IPS DF 6.9 (cell line): ENCODE data around the gene SLC16A5.

Experiments
- DNase-seq: peaks from one replicate; pipeline ENCODE4 v3.0.0-alpha.2; 2013; ENCODE audit warnings: low read depth, low spot score
- H3K27ac ChIP-seq: one replicate; pipeline ENCODE4 v1.5.1; 2013; ENCODE audit warnings: low read length, control low read depth
- H3K27me3 ChIP-seq: 2 replicates; pipeline ENCODE4 v1.6.1; 2013; ENCODE audit warnings: mild to moderate bottlenecking, low read length; ENCODE audit not compliant: control insufficient read depth, insufficient read depth
- H3K36me3 ChIP-seq: 2 replicates; pipeline ENCODE4 v1.6.1; 2013; ENCODE audit warnings: low read length; ENCODE audit not compliant: control insufficient read depth, insufficient read depth
- H3K4me1 ChIP-seq: 2 replicates; pipeline ENCODE4 v1.6.1; 2013; ENCODE audit warnings: low read length; ENCODE audit not compliant: control insufficient read depth, insufficient read depth
- H3K4me3 ChIP-seq: 2 replicates; pipeline ENCODE4 v1.5.1; 2013; ENCODE audit warnings: mild to moderate bottlenecking, low read length
- H3K9me3 ChIP-seq: 2 replicates; pipeline ENCODE4 v1.6.1; 2013; ENCODE audit warnings: low read length, inconsistent platforms; ENCODE audit not compliant: control insufficient read depth, insufficient read depth
- WGBS: extraction: QIAGEN DNeasy Blood & Tissue Kit; methylation state at CpG from one replicate; pipeline ENCODE4 v1.1.7; 2013; ENCODE audit warnings: mixed read lengths, missing lambda C conversion rate; ENCODE audit not compliant: insufficient read length, insufficient coverage; 5-methylcytosine and 5-hydroxymethylcytosine counted together

SLC16A5 gene

DNA sequence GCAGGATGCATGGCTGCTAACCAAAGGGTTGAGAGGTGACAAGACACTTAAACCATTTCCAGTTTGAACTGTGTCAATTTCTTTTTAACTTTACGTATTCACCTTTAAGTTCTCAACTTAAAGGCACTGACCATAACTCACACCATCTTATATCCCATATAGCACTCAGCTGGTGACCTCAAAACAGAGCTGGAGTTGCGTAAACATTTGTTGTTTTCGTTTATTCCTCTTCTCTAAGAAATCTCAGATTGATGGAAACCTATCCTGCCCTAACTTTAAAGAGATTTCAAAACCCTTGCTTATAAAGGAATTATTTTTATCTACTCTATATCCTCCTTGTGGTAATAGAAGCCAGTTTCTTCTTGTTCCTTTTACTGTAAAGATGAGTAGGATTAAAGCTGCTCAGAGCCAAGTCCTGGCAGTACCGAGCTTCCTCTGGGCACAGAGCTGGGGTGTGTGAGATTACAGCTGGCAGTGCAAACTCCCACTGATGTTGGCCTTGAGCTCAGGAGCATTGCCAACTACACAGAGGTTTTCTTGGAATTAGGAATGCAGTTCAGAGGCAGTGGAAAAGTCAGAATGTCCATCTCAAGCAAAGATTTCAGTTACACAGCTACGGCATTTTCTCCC lies 39.4 kb upstream of the SLC16A5 start:
- Histone ChIP-seq H3K9me3 (no peaks in the 10 kb centered on the region), H3K27ac (no peak overlapping the region), H3K27me3 (no peaks in the 10 kb centered on the region), H3K4me3 (no peak overlapping the region; the same call in 1 of the 2 replicates), H3K36me3 (peaks cover 8% of the 10 kb centered on the region; the same call in 1 of the 2 replicates), H3K4me1 (no peaks in the 10 kb centered on the region)
- WGBS, result no CpG with 5 or more reads among the region's 5 CpGs
- DNase-seq, result no peak

DNA sequence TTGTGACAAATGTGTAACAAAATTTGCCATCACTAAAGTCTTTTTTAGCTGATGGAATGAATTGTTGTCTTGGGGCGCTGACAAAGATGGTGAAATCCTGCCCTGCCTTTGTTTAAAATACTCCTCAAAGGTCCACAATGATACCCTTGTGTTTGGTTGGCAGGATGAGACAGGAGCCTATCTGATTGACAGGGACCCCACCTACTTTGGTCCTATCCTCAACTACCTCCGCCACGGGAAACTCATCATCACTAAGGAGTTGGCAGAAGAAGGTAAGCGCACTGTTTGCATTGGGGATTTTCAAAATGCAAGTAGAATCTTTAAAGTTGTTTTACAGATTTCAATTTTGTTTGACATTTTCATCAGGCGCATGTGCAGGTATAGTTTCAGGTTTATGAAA lies 38.7 kb upstream of the SLC16A5 start:
- no CpG with 5 or more reads among the region's 5 CpGs for WGBS
- Histone ChIP-seq H3K4me3 (no peak overlapping the region), H3K27me3 (no peaks in the 10 kb centered on the region), H3K9me3 (no peaks in the 10 kb centered on the region), H3K27ac (no peak overlapping the region), H3K4me1 (no peaks in the 10 kb centered on the region), H3K36me3 (peaks cover 11% of the 10 kb centered on the region; the same call in 1 of the 2 replicates)
- DNase-seq, result no peak

DNA sequence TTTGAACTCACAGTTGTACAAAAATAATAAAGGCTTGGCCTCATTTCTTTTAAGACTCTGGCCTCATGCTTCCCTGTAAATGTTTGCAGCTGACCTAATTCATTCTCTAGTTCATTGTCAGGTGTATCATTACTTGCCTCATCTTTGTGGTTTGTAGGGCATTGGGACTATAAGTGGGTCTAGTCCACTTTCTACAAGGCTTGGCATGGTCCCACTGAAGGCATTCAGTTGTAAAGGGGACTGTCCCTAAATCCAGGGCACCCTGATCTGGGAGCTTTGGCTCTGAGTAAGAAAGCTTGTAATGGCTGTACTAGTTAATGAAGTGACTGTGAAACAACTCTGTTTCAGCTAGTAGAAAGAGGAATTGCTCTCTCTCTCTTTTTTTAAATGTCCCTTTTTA lies 38.0 kb upstream of the SLC16A5 start:
- Histone ChIP-seq H3K27ac (no peak overlapping the region), H3K9me3 (no peaks in the 10 kb centered on the region), H3K4me1 (no peaks in the 10 kb centered on the region), H3K36me3 (peaks cover 13% of the 10 kb centered on the region; the same call in 1 of the 2 replicates), H3K27me3 (no peaks in the 10 kb centered on the region), H3K4me3 (no peak overlapping the region)
- no peak for DNase-seq

DNA sequence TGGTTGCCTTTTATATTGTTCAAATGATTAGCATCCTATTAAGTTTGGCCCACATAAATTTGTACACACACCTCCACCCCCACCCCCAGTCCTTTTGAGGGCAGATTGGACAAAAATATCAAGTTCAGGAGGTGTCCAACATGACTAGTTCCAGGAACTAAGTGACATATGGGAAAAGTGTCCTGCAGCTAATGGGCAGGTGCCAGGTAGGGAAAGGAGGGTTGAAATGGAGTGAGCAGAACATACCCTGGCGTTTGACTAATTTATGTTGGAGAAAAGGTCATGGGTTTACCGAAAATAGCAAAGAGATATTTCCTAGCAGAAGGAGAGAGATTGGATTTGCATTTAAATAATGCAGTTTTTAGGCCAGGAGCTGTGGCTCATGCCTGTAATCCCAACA lies 35.8 kb upstream of the SLC16A5 start:
- Histone ChIP-seq H3K27me3 (no peaks in the 10 kb centered on the region), H3K36me3 (peaks cover 13% of the 10 kb centered on the region; the same call in 1 of the 2 replicates), H3K9me3 (no peaks in the 10 kb centered on the region), H3K4me1 (no peaks in the 10 kb centered on the region), H3K27ac (no peak overlapping the region), H3K4me3 (no peak overlapping the region)
- no peak for DNase-seq
- WGBS, result no CpG with 5 or more reads among the region's 2 CpGs

DNA sequence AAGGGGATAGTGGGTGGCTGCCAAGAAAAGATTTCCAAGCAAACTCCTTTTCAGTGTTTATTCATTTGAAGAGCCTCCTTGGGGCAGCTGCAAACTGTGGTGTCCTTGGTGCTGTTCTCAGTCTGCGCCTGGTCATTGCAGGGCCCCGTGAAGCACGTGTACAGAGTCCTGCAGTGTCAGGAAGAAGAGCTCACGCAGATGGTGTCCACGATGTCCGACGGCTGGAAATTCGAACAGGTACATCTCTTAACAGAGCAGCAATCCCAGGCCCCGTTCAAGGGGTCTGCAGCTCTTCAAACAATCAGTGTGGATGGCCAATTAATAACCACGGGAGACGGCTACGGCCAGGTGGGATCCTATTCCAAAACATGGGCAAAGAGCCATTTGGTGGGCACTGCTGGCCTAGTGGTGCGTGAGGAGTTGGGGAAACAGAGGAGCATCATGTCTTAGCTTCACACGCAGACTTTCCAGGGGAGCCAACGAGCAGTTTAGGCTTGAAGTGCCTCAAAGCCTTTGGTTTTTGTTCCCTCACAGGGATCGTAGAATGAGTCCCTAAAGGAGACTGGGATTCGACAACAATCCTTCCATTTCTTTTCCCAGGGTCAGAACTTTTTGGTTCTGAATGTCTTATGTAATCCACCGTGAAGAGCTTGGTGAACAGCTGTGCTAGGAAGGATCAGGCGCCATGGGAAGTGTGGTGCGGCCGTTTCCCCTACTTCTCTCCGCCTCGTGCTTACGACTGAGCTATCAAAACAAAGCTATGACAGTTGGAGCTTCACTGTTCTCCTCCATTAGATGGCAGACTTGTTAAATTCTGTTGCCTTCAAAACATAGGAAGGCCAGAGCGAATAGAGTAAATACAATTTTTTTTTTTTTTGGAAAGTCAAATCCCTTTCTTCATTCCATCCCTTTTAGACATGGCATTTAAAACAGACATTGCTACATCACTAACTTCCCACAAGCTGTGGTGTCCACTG lies 28.1 kb upstream of the SLC16A5 start:
- Histone ChIP-seq H3K27ac (no peak overlapping the region), H3K4me1 (no peaks in the 10 kb centered on the region), H3K36me3 (peaks cover 21% of the 10 kb centered on the region), H3K4me3 (no peak overlapping the region), H3K27me3 (no peaks in the 10 kb centered on the region), H3K9me3 (no peaks in the 10 kb centered on the region)
- no CpG with 5 or more reads among the region's 25 CpGs for WGBS
- DNase-seq, result no peak

DNA sequence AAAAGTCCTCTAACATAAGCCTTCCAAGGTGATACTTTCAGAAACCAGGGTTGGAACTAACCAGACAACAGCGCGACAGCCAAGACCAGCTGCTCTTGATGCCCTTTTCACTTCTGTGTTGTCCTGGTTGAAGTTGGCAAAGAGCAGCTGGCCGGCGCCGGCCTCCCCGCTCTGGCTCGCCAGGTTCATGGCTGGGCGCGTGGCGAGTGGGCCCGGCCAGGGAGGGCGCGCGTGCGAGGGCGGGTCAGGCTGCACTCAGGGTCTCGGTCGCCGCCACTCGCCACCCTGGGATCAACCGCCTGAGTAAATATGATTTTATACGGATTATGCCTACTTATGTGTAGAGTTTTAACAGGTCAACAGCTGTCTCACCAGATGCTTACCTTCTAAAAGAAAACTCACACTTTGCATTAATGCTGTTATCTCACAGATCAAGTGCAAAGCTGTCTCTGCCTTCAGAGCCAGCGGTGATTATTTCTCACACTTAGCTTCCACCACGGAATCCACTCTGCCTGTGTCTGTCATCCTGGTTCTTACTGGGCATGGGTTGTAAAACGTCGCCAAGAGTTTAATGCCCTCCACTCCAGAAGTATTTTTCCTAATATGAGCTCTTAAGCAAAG lies 27.2 kb upstream of the SLC16A5 start:
- DNase-seq, result no peak
- no CpG with 5 or more reads among the region's 26 CpGs for WGBS
- Histone ChIP-seq H3K9me3 (no peaks in the 10 kb centered on the region), H3K4me1 (no peaks in the 10 kb centered on the region), H3K27me3 (no peaks in the 10 kb centered on the region), H3K4me3 (no peak overlapping the region), H3K27ac (no peak overlapping the region), H3K36me3 (peaks cover 21% of the 10 kb centered on the region)

DNA sequence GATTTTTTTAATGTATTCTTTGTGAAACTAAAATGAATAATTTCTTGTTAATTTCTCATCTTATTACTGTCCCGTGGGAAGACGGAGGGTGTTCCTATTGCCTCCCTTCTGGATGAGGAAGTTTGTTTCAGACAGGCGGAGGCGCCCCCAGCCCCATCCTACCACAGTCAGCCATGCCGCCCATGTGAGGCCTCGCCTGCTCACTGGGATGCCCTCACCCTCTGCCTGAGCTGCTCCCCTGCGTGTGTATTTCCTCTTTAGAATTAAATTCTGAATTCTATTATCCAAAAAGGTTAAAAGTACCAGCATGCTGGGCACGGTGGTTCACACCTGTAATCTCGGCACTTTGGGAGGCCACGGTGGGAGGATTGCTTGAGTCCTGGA lies 26.7 kb upstream of the SLC16A5 start:
- WGBS, result no CpG with 5 or more reads among the region's 10 CpGs
- H3K36me3 ChIP-seq, result peaks cover 21% of the 10 kb centered on the region
- H3K9me3 ChIP-seq, result no peaks in the 10 kb centered on the region
- H3K27ac ChIP-seq, result no peak overlapping the region
- no peaks in the 10 kb centered on the region for H3K4me1 ChIP-seq
- no peaks in the 10 kb centered on the region for H3K27me3 ChIP-seq
- DNase-seq, result no peak
- H3K4me3 ChIP-seq, result no peak overlapping the region

DNA sequence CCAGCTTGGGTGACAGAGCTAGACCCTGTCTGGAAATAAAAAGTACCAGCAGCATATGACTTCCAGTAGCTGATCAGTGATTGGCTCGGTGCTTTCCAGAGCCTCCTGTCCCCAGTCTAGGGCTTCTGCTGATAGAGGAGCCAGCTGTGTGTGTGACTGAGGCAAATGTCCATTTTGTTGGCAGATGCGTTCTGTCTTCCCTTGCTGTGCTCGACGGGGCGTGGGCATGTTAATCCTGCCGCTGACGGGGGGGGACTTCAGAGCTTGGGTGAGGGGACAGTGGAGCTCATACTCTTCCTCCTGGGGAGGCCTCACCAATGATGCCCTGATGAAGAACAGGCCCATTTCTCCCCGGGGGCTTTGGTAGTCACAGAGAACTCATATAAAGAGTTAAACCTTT lies 26.1 kb upstream of the SLC16A5 start:
- no CpG with 5 or more reads among the region's 8 CpGs for WGBS
- Histone ChIP-seq H3K27ac (no peak overlapping the region), H3K4me3 (no peak overlapping the region), H3K9me3 (no peaks in the 10 kb centered on the region), H3K36me3 (peaks cover 21% of the 10 kb centered on the region), H3K27me3 (no peaks in the 10 kb centered on the region), H3K4me1 (no peaks in the 10 kb centered on the region)
- no peak for DNase-seq

DNA sequence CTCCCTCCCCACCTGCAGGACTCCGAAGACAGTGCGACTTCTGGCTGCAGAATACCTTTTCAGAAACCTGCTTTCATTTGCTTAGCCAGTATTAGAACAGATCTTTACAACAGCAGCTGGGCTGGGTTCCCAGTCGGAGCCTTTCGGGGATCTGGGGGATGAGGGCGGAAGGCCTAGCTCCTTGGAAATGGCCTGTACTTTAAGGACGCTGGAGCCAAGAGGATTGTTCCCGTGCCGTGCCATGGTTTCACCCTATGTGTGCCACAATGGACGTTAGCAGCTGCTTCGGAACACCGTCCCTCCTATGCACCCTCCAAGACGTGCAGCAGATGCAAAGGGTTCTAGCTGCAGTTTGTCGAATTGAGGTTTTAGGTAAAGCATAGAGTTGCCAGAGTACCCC lies 24.6 kb upstream of the SLC16A5 start:
- no peaks in the 10 kb centered on the region for H3K27me3 ChIP-seq
- no peaks in the 10 kb centered on the region for H3K9me3 ChIP-seq
- H3K36me3 ChIP-seq, result peaks cover 21% of the 10 kb centered on the region
- no peak overlapping the region for H3K27ac ChIP-seq
- no peak for DNase-seq
- no peak overlapping the region for H3K4me3 ChIP-seq
- no peaks in the 10 kb centered on the region for H3K4me1 ChIP-seq
- WGBS, result no CpG with 5 or more reads among the region's 13 CpGs

DNA sequence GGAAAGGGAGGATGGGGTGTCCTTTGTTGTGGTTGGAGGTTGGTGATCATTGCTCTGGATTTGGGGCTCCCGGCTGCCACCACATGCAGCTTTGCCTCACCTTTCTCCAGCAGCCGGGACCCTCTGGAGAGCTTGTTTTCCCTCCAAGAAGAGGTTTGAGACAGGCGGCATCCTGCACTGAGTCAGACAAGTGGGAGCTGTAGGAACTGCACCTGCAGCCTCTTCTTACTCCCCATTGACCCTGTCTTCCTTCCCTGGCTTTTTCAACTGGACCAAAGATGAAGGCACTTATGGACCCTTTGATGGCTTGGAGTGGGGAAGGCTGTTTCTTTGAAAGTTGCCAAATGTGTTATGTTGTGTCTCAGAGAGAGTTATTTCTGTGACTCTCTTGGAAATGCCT lies 24.1 kb upstream of the SLC16A5 start:
- Histone ChIP-seq H3K27ac (no peak overlapping the region), H3K4me1 (no peaks in the 10 kb centered on the region), H3K4me3 (no peak overlapping the region), H3K36me3 (peaks cover 21% of the 10 kb centered on the region), H3K27me3 (no peaks in the 10 kb centered on the region), H3K9me3 (no peaks in the 10 kb centered on the region)
- DNase-seq, result no peak
- WGBS, result no CpG with 5 or more reads among the region's 3 CpGs
